Measurements from ENCODE around the gene FGF18.

The FGF18 gene

DNA sequence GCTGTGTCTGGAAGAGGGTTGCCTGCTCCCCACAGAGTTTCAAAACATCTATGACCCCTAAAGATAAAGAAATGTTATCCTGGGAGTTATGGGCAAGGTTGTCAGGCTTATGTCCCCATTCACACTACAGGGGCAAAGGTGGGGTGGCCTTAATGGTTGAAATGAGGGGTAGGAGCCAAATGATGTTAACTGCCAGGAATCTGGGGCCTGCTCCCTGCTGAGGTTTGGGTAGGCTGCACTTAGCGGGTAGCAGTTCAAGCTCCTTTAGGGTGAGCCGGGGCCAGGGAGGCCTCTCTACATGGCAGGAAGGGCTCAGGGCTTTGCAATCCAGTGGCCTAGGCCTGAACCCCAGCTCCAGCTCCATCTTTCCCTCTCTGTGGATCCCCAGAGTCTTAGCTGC lies 3.0 kb downstream of the FGF18 start:
- DNase-seq (ENCODE audit: extremely low read depth in 1 of 2, low read depth in 1 of 2): no peak

DNA sequence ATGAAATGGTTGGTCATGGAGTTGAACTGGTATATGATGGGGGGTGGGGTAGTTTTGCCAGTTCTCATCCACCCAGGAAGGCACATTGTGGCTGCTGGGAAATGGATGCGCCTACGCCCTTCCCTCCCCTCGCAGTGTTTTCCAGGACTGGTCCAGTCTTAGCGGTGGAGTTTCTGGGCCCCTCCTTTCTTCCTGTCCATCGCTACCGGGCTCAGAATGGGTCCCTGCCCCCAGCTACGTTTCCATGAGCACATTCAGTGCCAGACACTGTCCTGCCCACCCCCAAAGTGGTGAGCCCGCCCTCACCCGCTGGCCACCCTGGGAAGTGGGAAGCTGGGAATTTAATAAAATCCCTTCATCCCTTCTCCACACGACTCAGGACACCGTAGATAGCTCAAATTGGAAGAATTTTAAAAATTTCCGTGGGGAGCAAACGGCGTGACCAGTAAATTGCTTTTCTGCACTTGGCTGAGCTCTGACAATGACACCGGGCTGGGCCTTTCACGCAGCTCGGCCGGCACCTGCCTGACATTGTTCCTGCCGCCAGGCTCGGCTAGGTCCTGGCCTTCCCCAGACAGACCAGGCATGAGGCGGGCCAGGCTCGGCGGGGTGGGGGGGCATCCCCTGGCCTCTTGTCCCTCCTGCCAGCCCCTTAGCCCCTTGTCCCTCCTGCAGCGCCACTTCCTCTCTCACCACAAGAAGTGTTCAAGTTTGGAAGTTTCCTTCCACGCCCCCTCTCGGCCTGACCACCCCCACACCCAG lies 3.6 kb downstream of the FGF18 start:
- no peak for DNase-seq (ENCODE audit: extremely low read depth in 1 of 2, low read depth in 1 of 2)

DNA sequence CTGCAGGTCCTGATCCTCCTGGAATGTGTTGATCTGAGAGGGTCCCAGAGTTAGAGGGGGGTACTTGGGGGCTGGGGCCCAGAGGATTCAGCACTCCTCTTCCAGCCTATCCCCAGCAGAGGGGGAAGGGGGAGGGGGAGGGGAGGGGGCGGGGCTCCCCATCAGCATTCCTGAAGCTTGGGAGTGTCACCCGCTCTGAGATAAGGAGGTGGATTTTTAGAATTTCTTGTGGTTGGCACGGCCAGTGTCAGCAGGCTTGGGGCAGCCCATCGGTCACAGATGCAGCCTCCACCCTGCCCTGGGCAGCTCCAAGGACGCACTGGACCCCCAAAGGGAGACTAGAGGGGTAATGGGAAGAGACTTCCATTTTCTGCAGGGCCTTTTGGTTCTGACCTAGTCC lies 5.3 kb downstream of the FGF18 start:
- DNase-seq (ENCODE audit: extremely low read depth in 1 of 2, low read depth in 1 of 2): no peak

GRCh38 chr5:171425596-171426244 lies 6.3 kb downstream of the FGF18 start:
- DNase-seq (ENCODE audit: extremely low read depth in 1 of 2, low read depth in 1 of 2): no peak

DNA sequence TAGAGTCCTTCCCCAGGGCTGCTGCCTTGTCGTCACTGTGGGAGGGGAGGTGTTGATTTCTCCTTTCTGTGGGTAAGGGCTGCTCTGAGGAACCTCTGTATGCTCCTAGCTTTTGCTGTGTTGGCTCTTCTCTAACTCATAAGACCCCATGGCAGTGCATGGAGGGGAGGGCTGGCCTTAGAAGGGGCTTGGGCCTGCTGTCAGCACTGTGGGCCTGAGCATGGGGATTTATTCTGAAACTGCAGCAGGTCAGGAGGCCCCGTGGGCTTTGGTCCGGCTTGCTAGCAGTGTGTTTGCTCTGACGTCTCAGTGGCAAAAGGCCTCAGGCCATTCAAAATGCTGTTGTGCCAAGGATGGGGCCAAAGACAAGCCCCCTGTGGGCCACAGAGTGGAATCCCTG lies 6.8 kb downstream of the FGF18 start:
- DNase-seq (ENCODE audit: extremely low read depth in 1 of 2, low read depth in 1 of 2): no peak

GRCh38 chr5:171426680-171427079 lies 7.2 kb downstream of the FGF18 start:
- no peak for DNase-seq (ENCODE audit: extremely low read depth in 1 of 2, low read depth in 1 of 2)

DNA sequence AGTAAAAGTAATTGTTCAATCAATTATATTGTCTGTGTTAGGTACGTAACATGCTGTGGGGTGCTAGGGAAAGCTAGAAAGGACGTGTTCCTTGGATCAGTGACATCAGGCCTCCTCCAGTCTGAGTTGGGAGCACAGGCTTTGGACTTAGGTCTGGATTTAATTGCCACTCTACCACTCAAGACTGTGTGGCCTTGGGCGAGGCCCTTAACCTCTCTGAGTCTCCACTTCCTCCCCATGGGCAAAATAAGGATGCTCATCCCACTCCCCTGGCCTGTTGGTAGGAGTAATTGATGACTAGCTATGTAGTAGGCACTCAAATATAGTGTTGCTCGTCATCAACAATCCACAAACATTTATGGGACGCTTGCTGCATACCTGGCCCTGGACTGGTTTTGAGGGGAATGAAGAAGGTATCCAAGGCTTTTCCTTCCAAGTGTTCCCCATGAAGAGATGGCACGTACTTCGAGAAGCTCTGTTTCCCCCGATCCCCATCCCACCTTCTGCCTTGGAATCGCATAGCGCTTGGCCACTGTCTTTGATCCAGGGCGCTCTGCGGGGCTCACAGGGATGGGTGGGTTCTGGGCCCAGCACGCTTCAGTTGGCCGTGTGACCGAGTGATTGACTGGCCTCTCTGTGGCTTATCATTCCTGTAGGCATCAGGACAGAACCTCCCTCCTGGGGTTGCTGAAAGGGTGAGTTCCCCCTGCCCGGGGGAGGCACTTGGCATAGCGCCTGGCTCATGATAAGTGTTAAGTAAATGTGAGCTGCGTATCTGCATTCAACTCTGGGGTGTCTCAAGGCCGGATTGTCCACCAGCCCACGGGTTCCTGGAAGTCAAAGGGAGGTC lies 8.1 kb downstream of the FGF18 start:
- no peak for DNase-seq (ENCODE audit: extremely low read depth in 1 of 2, low read depth in 1 of 2)

GRCh38 chr5:171428168-171428696 lies 8.8 kb downstream of the FGF18 start:
- no peak for DNase-seq (ENCODE audit: extremely low read depth in 1 of 2, low read depth in 1 of 2)

GRCh38 chr5:171428809-171429542 lies 9.5 kb downstream of the FGF18 start:
- DNase-seq (ENCODE audit: extremely low read depth in 1 of 2, low read depth in 1 of 2): no peak

DNA sequence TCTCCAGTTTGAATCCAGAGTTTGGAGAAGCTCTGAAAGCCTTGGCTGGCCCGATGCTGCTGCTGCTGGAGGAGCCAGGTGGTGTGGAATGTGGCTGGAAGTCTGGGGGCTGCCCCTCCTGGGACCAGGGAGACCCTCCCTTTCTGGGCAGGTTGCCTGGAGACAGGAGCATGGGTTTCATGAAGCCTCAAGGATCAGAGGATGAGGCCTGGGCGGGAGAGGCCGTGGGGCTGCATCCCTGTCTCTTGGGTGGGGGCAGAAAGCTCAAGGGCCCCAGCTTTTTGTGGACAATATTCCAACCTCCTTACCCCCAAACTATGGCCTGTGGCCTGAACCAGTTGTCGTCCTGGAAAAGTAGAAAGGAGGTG lies 10.1 kb downstream of the FGF18 start:
- no peak for DNase-seq (ENCODE audit: extremely low read depth in 1 of 2, low read depth in 1 of 2)

DNA sequence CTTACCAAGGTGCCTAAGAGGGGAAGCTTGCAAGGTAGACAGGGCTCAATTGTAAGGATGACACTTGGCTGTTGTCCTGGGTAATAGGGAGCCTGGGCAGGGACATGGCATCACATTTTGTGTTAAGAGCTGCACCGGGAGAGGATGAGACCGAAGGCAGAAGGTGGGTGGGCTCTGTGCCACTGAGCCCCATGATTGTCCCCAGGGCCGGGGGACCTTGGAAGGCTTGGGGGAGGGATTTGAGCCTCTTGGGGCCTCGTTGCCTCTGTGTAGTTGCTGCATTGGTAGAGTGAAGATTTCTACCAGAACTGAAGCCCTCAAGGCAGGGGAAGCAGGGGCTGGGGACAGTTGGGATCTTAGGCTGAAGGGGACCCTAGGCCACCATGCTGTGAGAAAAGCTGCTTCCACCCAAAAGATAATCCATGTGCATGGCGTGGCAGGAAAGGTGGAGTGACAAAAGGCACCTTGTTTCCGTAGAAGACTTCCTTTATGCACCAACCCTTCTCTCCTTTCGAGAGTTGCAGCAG lies 11.9 kb downstream of the FGF18 start:
- no peak for DNase-seq (ENCODE audit: extremely low read depth in 1 of 2, low read depth in 1 of 2)

- no peak for DNase-seq (ENCODE audit: extremely low read depth in 1 of 2, low read depth in 1 of 2)
These were observed 12.6 kb downstream of the FGF18 start for GRCh38 chr5:171432076-171432475.

DNA sequence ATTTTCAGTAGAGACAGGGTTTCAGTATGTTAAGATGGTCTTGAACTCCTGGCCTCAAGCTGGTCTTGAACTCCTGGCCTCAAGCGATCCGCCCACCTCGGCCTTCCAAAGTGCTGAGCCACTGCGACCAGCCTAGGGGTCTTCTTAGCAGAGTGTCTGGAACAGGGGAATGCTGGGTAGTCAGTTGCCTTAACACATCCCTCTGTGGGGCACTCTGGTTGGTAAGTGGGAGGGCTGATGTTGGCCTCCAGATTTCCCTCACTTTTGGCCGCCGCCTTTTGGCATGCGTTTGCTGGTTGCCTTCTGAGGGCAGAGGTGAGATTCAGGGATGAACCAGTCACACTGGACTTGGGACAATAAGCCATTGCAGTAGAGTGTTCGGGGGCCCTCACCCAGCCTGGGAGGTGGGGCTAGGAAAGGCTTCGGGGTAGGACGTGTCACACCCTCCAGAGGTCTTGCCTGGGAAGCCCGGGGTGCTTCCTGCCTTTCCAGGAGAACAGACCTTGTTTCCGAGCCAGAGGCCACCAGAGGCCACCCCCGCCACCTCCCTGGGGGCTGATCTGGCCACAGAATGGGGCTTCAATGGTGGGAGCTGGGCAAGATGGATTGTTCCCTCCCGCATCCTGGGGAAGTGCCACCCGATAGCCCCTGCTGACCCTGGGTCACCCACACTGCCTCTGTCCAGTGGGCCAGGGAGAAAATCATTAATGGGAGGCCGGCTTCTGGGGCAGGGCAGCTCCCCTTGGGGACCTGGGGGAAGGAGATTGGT lies 13.3 kb downstream of the FGF18 start:
- no peak for DNase-seq (ENCODE audit: extremely low read depth in 1 of 2, low read depth in 1 of 2)

DNA sequence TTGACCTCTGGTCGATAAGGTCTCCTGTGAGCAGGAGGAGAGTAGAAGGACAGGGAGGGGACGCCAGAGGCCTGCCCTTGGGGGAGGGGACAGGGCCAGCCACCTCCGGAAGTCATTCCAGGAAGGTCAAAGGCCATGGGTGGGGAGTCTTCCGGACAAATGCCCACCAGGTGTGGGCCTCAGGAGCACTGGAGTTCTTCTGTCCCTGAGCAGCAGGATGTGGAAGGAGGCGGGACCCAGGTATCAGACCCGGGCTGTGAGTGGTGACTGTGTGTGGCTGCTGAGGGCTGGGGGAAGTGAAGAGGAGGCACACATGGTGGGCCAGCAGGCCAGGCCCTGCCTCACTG lies 13.9 kb downstream of the FGF18 start:
- no peak for DNase-seq (ENCODE audit: extremely low read depth in 1 of 2, low read depth in 1 of 2)

- DNase-seq (ENCODE audit: extremely low read depth in 1 of 2, low read depth in 1 of 2): no peak
These were observed 14.7 kb downstream of the FGF18 start for GRCh38 chr5:171433982-171434676.

DNA sequence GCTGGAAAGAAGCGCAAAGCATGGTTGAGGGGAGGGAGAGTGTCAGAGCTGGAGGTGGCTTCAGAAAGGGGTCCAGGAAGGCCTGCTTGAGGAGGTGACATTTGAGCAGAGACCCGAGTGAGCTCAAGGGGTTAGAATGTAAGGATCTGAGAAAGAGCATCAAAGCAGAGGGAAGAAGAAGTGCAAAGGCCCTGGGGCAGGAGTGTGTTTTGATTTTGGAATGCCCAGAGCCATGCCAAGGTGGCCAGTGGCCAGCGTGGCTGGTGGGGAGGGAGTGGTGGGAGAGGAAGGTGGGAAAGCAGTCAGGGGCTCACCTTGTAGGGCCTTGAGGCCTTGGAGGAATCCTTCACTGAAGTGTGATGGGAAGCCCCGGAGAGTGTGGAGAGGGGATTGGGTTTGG lies 15.4 kb downstream of the FGF18 start:
- no peak for DNase-seq (ENCODE audit: extremely low read depth in 1 of 2, low read depth in 1 of 2)

DNA sequence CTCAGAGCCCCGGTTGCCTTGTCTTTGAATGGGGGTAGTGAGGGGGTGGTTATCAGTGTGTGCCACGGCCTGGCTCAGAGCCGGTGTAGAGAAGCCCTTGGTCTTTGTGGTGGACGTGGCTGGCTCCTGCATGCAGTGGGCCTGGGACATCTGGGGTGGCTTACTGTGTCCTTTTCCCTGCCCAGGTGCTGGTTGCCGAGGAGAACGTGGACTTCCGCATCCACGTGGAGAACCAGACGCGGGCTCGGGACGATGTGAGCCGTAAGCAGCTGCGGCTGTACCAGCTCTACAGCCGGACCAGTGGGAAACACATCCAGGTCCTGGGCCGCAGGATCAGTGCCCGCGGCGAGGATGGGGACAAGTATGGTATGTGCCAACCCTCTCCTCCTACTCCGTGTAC lies 16.5 kb downstream of the FGF18 start:
- DNase-seq (ENCODE audit: extremely low read depth in 1 of 2, low read depth in 1 of 2): no peak

GRCh38 chr5:171436804-171437285 lies 17.4 kb downstream of the FGF18 start:
- no peak for DNase-seq (ENCODE audit: extremely low read depth in 1 of 2, low read depth in 1 of 2)

- no peak for DNase-seq (ENCODE audit: extremely low read depth in 1 of 2, low read depth in 1 of 2)
These were observed 17.9 kb downstream of the FGF18 start for GRCh38 chr5:171437286-171437821.

Data from activated CD8-positive, alpha-beta memory T cell treated with anti-CD3 and anti-CD28 coated beads for 1 hour (primary cell).